ENCODE results near the gene LYST.
A peak's percentile ranks its signal among the peaks of the same experiment; 100 is the strongest.

Gene LYST

GRCh38 chr1:235832011-235832410 lies 34.7 kb downstream of the LYST start:
- ChIA-PET CTCF (no interaction called here), POLR2A (ENCODE audit: low non-redundant PET) (no interaction called here)
- TF ChIP-seq CTCF (conservative IDR thresholded peaks at IDR 0.05; ENCODE audit: low read depth), result no peak
- no peak overlapping the region for H3K27ac ChIP-seq
- DNase-seq (ENCODE audit: low spot score), result no peak

- no peak for TF ChIP-seq CTCF (conservative IDR thresholded peaks at IDR 0.05; ENCODE audit: low read depth)
- ChIA-PET POLR2A (ENCODE audit: low non-redundant PET) (no interaction called here), CTCF (interaction anchor here (0.5 to 0.7 kb wide), 2 partner anchors 48 to 248 kb away, joined by 3 to 6 read pairs; no protein-coding TSS in a partner anchor)
- peak; percentile 8 for DNase-seq (ENCODE audit: low spot score)
- H3K27ac ChIP-seq, result no peak overlapping the region
Observed at GRCh38 chr1:235831148-235831547, 35.6 kb downstream of the LYST start.

- no peak overlapping the region for H3K27ac ChIP-seq
- ChIA-PET POLR2A (ENCODE audit: low non-redundant PET) (no interaction called here), CTCF (no interaction called here)
- no peak for DNase-seq (ENCODE audit: low spot score)
- no peak for TF ChIP-seq CTCF (conservative IDR thresholded peaks at IDR 0.05; ENCODE audit: low read depth)
Observed at GRCh38 chr1:235826102-235826854, 40.4 kb downstream of the LYST start.

DNA sequence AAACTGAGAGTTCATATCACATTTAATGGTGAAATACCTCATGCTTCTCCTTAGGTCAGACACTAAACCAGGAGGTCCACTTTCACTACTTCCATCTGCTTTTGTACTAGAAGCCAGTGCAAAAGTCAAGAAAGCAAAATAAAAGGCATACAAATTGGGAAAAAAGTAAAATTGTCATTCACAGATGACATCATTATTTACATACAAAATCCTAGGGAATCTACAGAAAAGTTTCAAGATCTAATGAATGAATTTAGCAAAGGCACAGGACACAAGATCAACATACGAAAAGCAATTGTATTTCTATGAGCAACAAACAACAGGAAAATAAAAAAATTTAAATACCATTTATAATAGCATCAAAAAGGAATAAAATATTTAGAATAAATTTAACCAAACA lies 41.5 kb downstream of the LYST start:
- ChIA-PET POLR2A (ENCODE audit: low non-redundant PET) (no interaction called here), CTCF (no interaction called here)
- DNase-seq (ENCODE audit: low spot score), result no peak
- no peak for TF ChIP-seq CTCF (conservative IDR thresholded peaks at IDR 0.05; ENCODE audit: low read depth)
- no peak overlapping the region for H3K27ac ChIP-seq

GRCh38 chr1:235823684-235824083 lies 43.0 kb downstream of the LYST start:
- no peak for TF ChIP-seq CTCF (conservative IDR thresholded peaks at IDR 0.05; ENCODE audit: low read depth)
- H3K27ac ChIP-seq, result no peak overlapping the region
- DNase-seq (ENCODE audit: low spot score), result no peak
- CTCF ChIA-PET, result no interaction called here
- POLR2A ChIA-PET (ENCODE audit: low non-redundant PET), result no interaction called here

DNA sequence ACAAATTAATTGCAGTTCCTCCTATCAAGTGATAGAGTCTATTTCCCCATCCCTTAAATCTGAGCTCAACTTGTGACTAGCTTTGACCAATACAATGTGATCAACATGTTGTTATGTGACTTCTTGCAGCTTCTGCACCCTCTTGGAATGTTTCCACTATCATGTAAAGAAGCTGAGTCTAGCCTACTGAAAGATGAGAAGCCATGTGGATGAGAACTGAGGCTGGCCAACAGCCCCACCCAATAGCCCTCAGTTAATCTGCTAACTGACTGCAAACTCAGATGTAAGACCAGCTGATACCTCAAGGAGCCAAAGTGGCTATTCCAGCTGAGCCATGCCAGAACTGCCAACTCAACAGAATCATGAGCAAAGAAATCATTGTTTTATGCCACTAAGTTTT lies 44.0 kb downstream of the LYST start:
- no peak for DNase-seq (ENCODE audit: low spot score)
- H3K27ac ChIP-seq, result no peak overlapping the region
- POLR2A ChIA-PET (ENCODE audit: low non-redundant PET), result no interaction called here
- CTCF ChIA-PET, result no interaction called here
- no peak for TF ChIP-seq CTCF (conservative IDR thresholded peaks at IDR 0.05; ENCODE audit: low read depth)
